Left colon (tissue), 2 donors: ENCODE data around the gene EIF4A2. TPM values are rescaled to one million over a fixed set of nuclear protein-coding genes. Genes with fewer than 3 reads are reported as not detected.
A peak's percentile ranks its signal among the peaks of the same experiment; 100 is the strongest.
"Not testable (repeated sequence)": the region's sequence is repeated elsewhere in the genome, so short reads cannot be mapped to it uniquely, and the experiment has no call there.

Experiments
- ATAC-seq: fragments of 200-7000 bp; cut with Tn5 transposase; one replicate; pipeline ENCODE4 v1.9.1; 2020; ENCODE audit warnings: mild to moderate bottlenecking, moderate library complexity
- DNase-seq, 2 donors: peaks; one replicate each; pipeline ENCODE4 v3.0.0-alpha.2; 2020
- intact Hi-C, 2 donors: fragments of 100-400 bp; cut with DNase I in 1 of 2; cut with micrococcal nuclease in 1 of 2; formaldehyde crosslinking; loops; one replicate each; pipeline versions ENCODE4 v1.11.2 to v1.14.0; 2022; cut with DNase I, micrococcal nuclease
- total RNA-seq, 2 donors: library from RNA; stranded (reverse); fragmentation: NEBNext Ultra II Directional; extraction: Animal tissue kit (Norgen Biotek cat#: 25700); gene quantifications; one replicate each; pipeline ENCODE4 v1.2.1, GENCODE V29; 2021
- donor health status: DM: no; HTN: no; CAD: no.
- donor health status: DM: yes; HTN: yes; CAD: no.

EIF4A2 gene
- total RNA-seq, 2 donors from 2014 or later, result 214 to 343 TPM

GRCh38 chr3:186811313-186811712 lies 27.9 kb downstream of the EIF4A2 start:
- intact Hi-C loops, ATAC-seq, DNase-seq: not testable (repeated sequence)

DNA sequence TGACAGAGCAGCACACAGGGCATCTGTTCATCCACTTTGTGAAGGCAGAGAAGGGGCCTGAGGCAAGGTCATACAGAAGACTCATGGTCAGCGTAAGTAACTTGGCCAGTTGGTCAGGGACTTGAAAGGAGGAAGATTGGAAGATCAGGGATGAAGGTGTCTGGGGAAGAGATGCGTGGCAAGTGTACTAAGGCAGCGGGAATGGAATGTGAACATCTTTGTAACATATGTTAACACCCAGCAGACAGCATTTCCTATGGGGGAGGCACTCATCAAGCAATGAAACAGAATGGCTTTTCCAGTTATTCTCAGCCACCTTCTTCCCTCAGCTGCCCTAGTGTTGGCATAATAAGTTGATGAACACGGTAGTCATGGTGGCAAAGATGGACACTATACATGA lies 30.7 kb downstream of the EIF4A2 start:
- DNase-seq, result no peak
- ATAC-seq, result no peak
- intact Hi-C loops, result no loop called here

DNA sequence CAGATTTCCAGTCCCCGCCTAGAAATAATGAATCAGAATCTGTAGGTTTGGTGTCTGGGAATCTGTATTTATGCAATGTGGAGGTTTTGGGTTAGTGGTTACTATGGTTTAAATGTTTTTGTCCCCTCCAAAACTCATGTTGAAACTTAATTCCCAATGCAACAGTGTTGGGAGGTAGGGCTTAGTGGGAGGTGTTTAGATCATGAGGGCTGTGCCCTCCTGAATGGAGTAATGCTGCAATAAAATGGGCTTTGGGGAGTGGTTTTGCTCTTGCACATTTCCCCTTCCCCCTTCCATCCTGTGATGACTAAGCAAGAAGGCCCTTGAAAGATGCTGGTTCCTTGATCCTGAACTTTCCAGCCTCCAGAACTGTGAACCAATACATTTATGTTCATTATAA lies 32.1 kb downstream of the EIF4A2 start:
- DNase-seq (no peak), ATAC-seq (peak; percentile 36)
- intact Hi-C loops, result no loop called here

GRCh38 chr3:186818516-186818915 lies 35.1 kb downstream of the EIF4A2 start:
- intact Hi-C loops, result no loop called here
- ATAC-seq (no peak), DNase-seq (no peak)

- no peak for ATAC-seq
- intact Hi-C loops, result no loop called here
- DNase-seq, result no peak
These were observed 35.6 kb downstream of the EIF4A2 start for GRCh38 chr3:186818956-186819355.

DNA sequence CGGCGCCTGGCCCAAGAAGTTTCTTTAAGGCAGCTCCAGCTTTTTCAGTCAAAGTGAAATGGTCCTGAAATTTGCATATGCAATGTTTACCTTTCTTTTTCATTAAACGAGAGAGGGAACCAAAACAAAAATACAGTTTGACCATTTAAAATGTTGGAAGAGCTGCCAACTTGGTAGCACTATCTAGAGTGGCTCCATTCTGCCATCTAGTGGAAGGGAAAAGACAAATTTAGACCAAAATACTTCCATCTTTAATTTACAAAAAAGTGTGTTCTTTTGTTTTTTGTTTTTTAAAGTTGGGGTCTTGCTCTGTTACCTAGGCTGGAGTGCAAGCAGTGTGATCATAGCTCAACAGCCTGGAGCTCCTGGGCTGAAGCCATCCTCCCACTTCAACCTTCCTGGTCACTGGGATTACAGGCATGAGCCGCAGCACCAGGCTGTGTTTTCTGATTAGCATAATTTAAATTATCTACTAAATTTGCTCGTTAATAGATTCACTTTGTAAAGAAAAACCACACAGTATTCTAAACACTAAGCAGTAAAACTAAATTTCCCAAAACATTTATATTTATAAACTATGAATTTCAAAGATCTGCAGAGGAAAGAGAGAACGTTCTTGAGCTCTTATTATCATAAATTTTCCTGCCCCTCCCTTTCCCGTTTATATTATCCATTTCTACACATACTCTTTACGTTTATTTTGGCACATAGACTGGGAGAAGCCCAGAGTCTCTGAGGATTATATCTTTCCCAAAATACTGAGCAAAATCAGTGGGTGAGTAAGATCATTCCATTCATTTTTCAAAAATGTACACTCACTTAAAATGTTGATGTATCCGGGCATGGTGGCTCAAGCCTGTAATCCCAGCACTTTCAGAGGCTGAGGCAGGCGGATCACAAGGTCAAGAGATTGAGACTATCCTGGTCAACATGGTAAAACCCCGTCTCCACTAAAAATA lies 38.3 kb downstream of the EIF4A2 start:
- intact Hi-C loops, result loop anchor here (5.0 to 10.0 kb wide), 2 partner anchors 204 to 207 kb away; partner anchors contain the start of gene AHSG (in 1 of the 2)
- peak; percentile 42 for ATAC-seq
- DNase-seq, result no peak

DNA sequence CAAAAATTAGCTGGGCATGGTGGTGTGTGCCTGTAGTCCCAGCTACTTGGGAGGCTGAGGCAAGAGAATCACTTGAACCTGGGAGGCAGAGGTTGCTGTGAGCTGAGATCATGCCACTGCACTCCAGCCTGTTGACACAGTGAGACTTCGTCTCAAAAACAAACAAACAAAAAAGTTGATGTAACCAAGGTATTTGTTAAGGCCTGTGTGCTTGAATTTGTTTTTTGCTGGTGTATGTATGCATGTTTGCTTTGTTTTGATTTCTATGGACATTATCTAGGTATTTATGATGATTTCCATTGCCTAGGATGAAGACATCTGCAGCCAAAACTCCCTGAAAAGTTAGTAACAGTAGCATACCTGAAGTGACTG lies 39.0 kb downstream of the EIF4A2 start:
- intact Hi-C loops, result loop anchor here (5.0 to 10.0 kb wide), 2 partner anchors 205 to 208 kb away; partner anchors contain the start of gene AHSG (in 1 of the 2)
- DNase-seq, ATAC-seq: not testable (repeated sequence)

DNA sequence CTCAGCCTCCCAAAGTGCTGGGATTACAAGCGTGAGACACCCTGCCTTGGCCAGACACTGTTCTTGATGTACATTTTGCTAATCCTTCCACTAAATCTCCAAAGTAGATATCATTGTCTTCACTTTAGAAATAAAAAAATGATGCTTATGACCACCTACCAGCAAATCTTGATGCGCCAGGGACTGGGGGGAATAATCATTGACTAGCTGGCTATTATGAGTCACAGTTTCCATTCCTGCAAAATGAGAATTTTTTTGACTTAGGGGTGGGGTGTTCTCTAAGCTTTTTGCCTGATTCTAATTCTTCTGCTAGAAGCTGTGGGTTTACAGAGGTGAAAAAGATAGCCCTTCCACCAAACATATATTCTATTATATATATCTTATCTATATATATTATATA lies 40.0 kb downstream of the EIF4A2 start:
- ATAC-seq (no peak), DNase-seq (no peak)
- intact Hi-C loops, result loop anchor here (5.0 to 10.0 kb wide), 2 partner anchors 206 to 209 kb away; partner anchors contain the start of gene AHSG (in 1 of the 2)

- ATAC-seq, result no peak
- intact Hi-C loops, result loop anchor here (5.0 to 10.0 kb wide), 2 partner anchors 207 to 210 kb away; partner anchors contain the start of gene AHSG (in 1 of the 2)
- no peak for DNase-seq
These were observed 41.2 kb downstream of the EIF4A2 start for GRCh38 chr3:186824430-186825139.

- intact Hi-C loops, result loop anchor here in 1 of 2 donors (10.0 kb wide), 1 partner anchor 211 kb away; the partner anchor contains the start of gene AHSG
- ATAC-seq, result no peak
- peak in 1 of 2 donors; percentile 14 for DNase-seq
These were observed 42.0 kb downstream of the EIF4A2 start for GRCh38 chr3:186825294-186825821.

- intact Hi-C loops, result loop anchor here in 1 of 2 donors (10.0 kb wide), 1 partner anchor 211 kb away; the partner anchor contains the start of gene AHSG
- ATAC-seq (no peak), DNase-seq (no peak)
These were observed 42.6 kb downstream of the EIF4A2 start for GRCh38 chr3:186825872-186826409.

DNA sequence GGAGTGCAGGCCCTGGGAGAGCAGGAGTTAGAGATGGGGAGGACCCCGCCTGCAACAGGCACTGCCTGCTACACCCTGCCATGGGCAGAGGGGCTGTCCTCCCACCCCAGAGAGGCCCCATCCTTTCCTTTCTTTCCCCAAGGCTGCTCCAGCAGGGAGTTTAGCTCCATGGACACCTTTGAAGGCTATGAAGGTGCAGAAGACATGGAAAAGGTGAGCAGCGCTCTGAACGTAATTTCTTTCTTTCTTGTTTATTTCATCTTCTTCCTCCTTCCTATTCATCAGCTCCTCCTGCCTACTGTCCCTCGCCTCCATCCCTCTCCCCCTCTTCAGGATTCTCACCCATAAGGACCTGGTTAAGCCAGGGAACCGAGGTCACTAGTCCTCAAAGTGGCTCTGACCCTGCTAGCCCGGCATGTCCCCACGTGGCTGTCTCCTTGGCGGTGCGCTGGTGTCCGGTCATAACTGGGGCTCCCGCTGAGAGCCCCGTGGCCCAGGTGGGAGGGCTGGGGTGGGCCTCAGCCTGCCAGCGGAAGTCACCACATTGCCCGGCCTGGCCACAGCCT lies 43.1 kb downstream of the EIF4A2 start:
- DNase-seq (peak in 1 of 2 donors; percentile 15), ATAC-seq (peak; percentile 23)
- intact Hi-C loops, result loop anchor here in 1 of 2 donors (10.0 kb wide), 1 partner anchor 212 kb away; the partner anchor contains the start of gene AHSG

- DNase-seq (peak; percentile 67 to 84), ATAC-seq (peak; percentile 97)
- intact Hi-C loops, result loop anchor here in 1 of 2 donors (10.0 kb wide), 1 partner anchor 212 kb away; the partner anchor contains the start of gene AHSG
These were observed 43.8 kb downstream of the EIF4A2 start for GRCh38 chr3:186826976-186827857.

DNA sequence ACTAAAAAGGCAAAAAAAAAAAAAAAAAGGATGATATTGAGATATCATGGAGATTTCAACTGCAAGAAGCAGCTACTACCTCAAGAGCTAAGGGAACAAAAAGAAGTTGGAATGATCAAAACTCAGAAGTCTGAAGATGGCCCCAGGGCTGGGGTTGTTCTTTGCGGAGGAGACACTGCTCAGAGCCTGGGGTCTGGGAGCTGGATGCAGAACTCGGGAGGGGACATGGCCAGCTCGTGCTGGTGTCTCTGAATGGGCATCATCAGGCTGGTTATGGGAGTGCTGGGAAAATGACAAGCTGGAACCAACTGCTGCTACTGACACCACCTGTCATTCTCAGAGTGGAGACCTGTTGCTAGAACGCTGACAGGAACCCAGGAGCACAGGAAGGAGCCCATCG lies 45.0 kb downstream of the EIF4A2 start:
- no peak for DNase-seq
- no peak for ATAC-seq
- intact Hi-C loops, result loop anchor here in 1 of 2 donors (10.0 kb wide), 1 partner anchor 214 kb away; the partner anchor contains the start of gene AHSG

DNA sequence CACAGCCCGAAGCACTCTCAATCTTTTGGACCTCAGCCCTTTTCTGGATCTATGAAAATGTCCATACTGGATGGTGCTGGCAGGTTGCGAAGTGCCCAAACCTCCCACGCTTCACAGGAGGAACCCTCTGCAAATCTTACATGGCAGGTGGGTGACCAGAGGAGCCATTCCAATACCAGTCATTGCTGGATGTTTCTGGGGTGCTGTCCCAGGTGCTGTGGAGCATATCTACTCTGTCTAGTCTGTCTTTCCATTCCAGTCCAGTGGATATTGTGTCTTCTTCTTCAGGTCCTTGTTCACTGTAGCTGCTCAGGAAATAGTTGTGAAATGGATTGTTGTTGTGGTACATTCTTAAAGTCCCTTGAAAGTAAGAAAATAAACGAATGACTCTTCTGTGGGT lies 48.4 kb downstream of the EIF4A2 start:
- no peak for DNase-seq
- ATAC-seq, result no peak
- intact Hi-C loops, result no loop called here

- intact Hi-C loops, result no loop called here
- DNase-seq (no peak), ATAC-seq (no peak)
These were observed 48.9 kb downstream of the EIF4A2 start for GRCh38 chr3:186832276-186832675.
